Measurements from ENCODE around the gene KRTAP1-5.
"Not testable (repeated sequence)": the region's sequence is repeated elsewhere in the genome, so short reads cannot be mapped to it uniquely, and the experiment has no call there.

KRTAP1-5 gene

GRCh38 chr17:41004397-41004796 lies 22.6 kb downstream of the KRTAP1-5 start:
- DNase-seq (ENCODE audit: low spot score): no peak

- no peak for DNase-seq (ENCODE audit: low spot score)
Measured at GRCh38 chr17:41003926-41004325, 23.1 kb downstream of the KRTAP1-5 start.

- DNase-seq (ENCODE audit: low spot score): no peak
Measured at GRCh38 chr17:41002814-41003213, 24.2 kb downstream of the KRTAP1-5 start.

- no peak for DNase-seq (ENCODE audit: low spot score)
Measured at GRCh38 chr17:41001795-41002194, 25.2 kb downstream of the KRTAP1-5 start.

- DNase-seq (ENCODE audit: low spot score): not testable (repeated sequence)
Measured at GRCh38 chr17:40999563-40999962, 27.4 kb downstream of the KRTAP1-5 start, which contains the start of gene KRTAP3-2. Gene KRTAP3-2 (minus strand): TSS chr17:40999906. CDS start chr17:40999853, 53 bp downstream.

GRCh38 chr17:40997361-40997760 lies 29.6 kb downstream of the KRTAP1-5 start:
- no peak for DNase-seq (ENCODE audit: low spot score)

- DNase-seq (ENCODE audit: low spot score): no peak
Measured at GRCh38 chr17:40996829-40997228, 30.2 kb downstream of the KRTAP1-5 start.

GRCh38 chr17:40995116-40995515 lies 31.9 kb downstream of the KRTAP1-5 start:
- no peak for DNase-seq (ENCODE audit: low spot score)

- DNase-seq (ENCODE audit: low spot score): no peak
Measured at GRCh38 chr17:40993839-40994238, 33.2 kb downstream of the KRTAP1-5 start, which contains the start of gene KRTAP3-3. Gene KRTAP3-3 (minus strand): TSS chr17:40994164. CDS start chr17:40994097, 67 bp downstream.

GRCh38 chr17:40993084-40993483 lies 33.9 kb downstream of the KRTAP1-5 start:
- DNase-seq (ENCODE audit: low spot score): no peak

GRCh38 chr17:40992666-40993065 lies 34.3 kb downstream of the KRTAP1-5 start:
- no peak for DNase-seq (ENCODE audit: low spot score)

GRCh38 chr17:40986920-40987319 lies 40.1 kb downstream of the KRTAP1-5 start:
- DNase-seq (ENCODE audit: low spot score): no peak

GRCh38 chr17:40984226-40984625 lies 42.8 kb downstream of the KRTAP1-5 start, which contains the start of gene KRT40:
Gene KRT40 (minus strand): TSS chr17:40984326. CDS start chr17:40984273, 53 bp downstream.
- no peak for DNase-seq (ENCODE audit: low spot score)

- DNase-seq (ENCODE audit: low spot score): no peak
Measured at GRCh38 chr17:40981115-40981514, 45.9 kb downstream of the KRTAP1-5 start.

GRCh38 chr17:40980596-40980995 lies 46.4 kb downstream of the KRTAP1-5 start:
- DNase-seq (ENCODE audit: low spot score): peak; percentile 37

GRCh38 chr17:40980117-40980516 lies 46.9 kb downstream of the KRTAP1-5 start:
- DNase-seq (ENCODE audit: low spot score): peak; percentile 1

GRCh38 chr17:40978575-40979151 lies 48.3 kb downstream of the KRTAP1-5 start:
- DNase-seq (ENCODE audit: low spot score): no peak
